CD8-positive, alpha-beta memory T cell (primary cell): ENCODE measurements around the gene DKK2. TPM values are rescaled to one million over a fixed set of nuclear protein-coding genes. Genes with fewer than 3 reads are reported as not detected.

Experiments used
- CTCF ChIA-PET: fragments of 350-600 bp; sonication (Branson Sonifier 250); formaldehyde crosslinking; loops from one replicate; lab custom pipeline; 2021; ENCODE audit warnings: antibody characterized with exemption; lab: Charles Lee
- POLR2A ChIA-PET: fragments of 350-600 bp; sonication (Branson Sonifier 250); formaldehyde crosslinking; loops from one replicate; lab custom pipeline; 2021; ENCODE audit warnings: antibody characterized with exemption; lab: Charles Lee
- DNase-seq, 5 donors: peaks; one replicate each; pipeline versions ENCODE4 v3.0.0 to v3.0.0-alpha.2; 2020 to 2022; ENCODE audit warnings: mixed read lengths in 1 of 5
- H3K27ac ChIP-seq: one replicate; pipeline ENCODE4 v1.7.0; 2013; ENCODE audit warnings: low read depth, mild to moderate bottlenecking, low read length, moderate library complexity
- H3K27me3 ChIP-seq: 2 replicates; pipeline ENCODE4 v1.7.0; 2013; ENCODE audit warnings: low read length, mild to moderate bottlenecking; ENCODE audit not compliant: insufficient read depth, poor library complexity, severe bottlenecking
- H3K36me3 ChIP-seq: 2 replicates; pipeline ENCODE4 v1.7.0; 2013; ENCODE audit warnings: mild to moderate bottlenecking, low read length, moderate library complexity; ENCODE audit not compliant: insufficient read depth
- H3K4me1 ChIP-seq: 2 replicates; pipeline ENCODE4 v1.7.0; 2013; ENCODE audit warnings: mild to moderate bottlenecking, low read length, moderate library complexity; ENCODE audit not compliant: insufficient read depth
- H3K4me3 ChIP-seq: 2 replicates; pipeline ENCODE4 v1.7.0; 2013; ENCODE audit warnings: mild to moderate bottlenecking, low read length
- H3K9me3 ChIP-seq: 2 replicates; pipeline ENCODE4 v1.7.0; 2013; ENCODE audit warnings: mild to moderate bottlenecking, low read length
- H3K27ac Mint-ChIP-seq, 8 donors: one replicate each; pipeline ENCODE4 v1.8.0; 2020 to 2021; ENCODE audit warnings: mixed read lengths in 8 of 8, mild to moderate bottlenecking in 6 of 8, inconsistent platforms in 3 of 8, moderate library complexity in 3 of 8
- H3K27me3 Mint-ChIP-seq, 2 donors: one replicate each; pipeline ENCODE4 v1.8.0; 2020 to 2021; ENCODE audit warnings: mixed read lengths in 2 of 2, mild to moderate bottlenecking in 1 of 2, moderate library complexity in 1 of 2
- H3K36me3 Mint-ChIP-seq, 3 donors: one replicate each; pipeline ENCODE4 v1.8.0; 2020 to 2021; ENCODE audit warnings: mixed read lengths in 3 of 3, inconsistent platforms in 1 of 3, mild to moderate bottlenecking in 1 of 3
- H3K4me1 Mint-ChIP-seq, 3 donors: one replicate each; pipeline ENCODE4 v1.8.0; 2020 to 2021; ENCODE audit warnings: mixed read lengths in 3 of 3, inconsistent platforms in 1 of 3, mild to moderate bottlenecking in 1 of 3
- H3K4me3 Mint-ChIP-seq, 7 donors: one replicate each; pipeline ENCODE4 v1.8.0; 2020 to 2021; ENCODE audit warnings: mixed read lengths in 7 of 7, mild to moderate bottlenecking in 6 of 7, moderate library complexity in 4 of 7, inconsistent platforms in 2 of 7
- H3K9me3 Mint-ChIP-seq, 5 donors: one replicate each; pipeline ENCODE4 v1.8.0; 2020 to 2022; ENCODE audit warnings: mixed read lengths in 5 of 5, mild to moderate bottlenecking in 3 of 5, moderate library complexity in 2 of 5, inconsistent platforms in 1 of 5
- polyA plus RNA-seq: library from polyadenylated mRNA; unstranded; fragments of 300-500 nt; fragmentation: Illumina TruSeq; gene quantifications from one replicate; pipeline ENCODE4 v1.2.3, GENCODE V29; 2021
- total RNA-seq, 2 experiments: library from RNA; stranded (reverse); gene quantifications; one replicate each; pipeline ENCODE4 v1.2.3, GENCODE V29; 2021

The DKK2 gene
- total and polyA plus RNA-seq, 3 experiments from 2014 or later, result 0.07 to 0.36 TPM; not detected in 1

DNA sequence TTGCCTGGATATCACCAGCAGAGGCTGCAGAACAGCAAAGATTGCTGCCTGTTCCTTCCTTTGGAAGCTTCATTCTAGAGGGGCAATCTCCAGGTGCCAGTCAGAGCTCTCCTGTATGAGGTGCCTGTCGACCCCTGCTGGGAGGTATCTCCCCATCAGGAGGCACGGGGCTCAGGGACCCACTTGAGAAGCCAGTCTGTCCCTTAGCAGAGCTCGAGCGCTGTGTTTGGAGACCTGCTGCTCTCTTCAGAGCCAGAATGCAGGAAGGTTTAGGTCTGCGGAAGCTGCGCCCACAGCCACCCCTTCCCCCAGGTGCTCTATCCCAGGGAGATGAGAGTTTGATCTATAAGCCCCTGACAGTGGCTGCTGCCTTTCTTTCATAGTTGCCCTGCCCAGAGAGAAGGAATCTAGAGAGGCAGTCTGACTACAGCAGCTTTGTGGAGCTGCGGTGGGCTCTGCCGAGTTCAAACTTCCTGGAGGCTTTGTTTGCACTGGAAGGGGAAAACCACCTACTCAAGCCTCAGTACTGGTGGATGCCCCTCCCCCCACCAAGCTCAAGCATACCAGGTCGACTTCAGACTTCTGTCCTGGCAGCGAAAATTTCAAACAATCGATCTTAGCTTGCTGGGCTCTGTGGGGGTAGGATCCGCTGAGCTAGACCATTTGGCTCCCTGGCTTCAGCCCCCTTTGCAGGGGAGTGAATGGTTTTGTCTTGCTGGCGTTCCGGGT, 57.9 kb downstream of the DKK2 start:
- H3K4me3 ChIP-seq, result no peak overlapping the region
- no peaks in the 10 kb centered on the region for H3K27me3 ChIP-seq
- H3K4me1 ChIP-seq, result no peaks in the 10 kb centered on the region
- Mint-ChIP-seq H3K27me3 (peaks cover 0 to 2% of the 10 kb centered on the region in 2 donors), H3K27ac (no peak overlapping the region), H3K36me3 (peaks cover 0 to 11% (median 0%) of the 10 kb centered on the region in 3 donors), H3K9me3 (peaks cover 4 to 11% (median 10%) of the 10 kb centered on the region in 5 donors), H3K4me3 (no peak overlapping the region), H3K4me1 (no peaks in the 10 kb centered on the region)
- POLR2A ChIA-PET, result no interaction called here
- no peak for DNase-seq
- no peak overlapping the region for H3K27ac ChIP-seq
- H3K9me3 ChIP-seq, result no peaks in the 10 kb centered on the region
- CTCF ChIA-PET, result no interaction called here
- H3K36me3 ChIP-seq, result no peaks in the 10 kb centered on the region

DNA sequence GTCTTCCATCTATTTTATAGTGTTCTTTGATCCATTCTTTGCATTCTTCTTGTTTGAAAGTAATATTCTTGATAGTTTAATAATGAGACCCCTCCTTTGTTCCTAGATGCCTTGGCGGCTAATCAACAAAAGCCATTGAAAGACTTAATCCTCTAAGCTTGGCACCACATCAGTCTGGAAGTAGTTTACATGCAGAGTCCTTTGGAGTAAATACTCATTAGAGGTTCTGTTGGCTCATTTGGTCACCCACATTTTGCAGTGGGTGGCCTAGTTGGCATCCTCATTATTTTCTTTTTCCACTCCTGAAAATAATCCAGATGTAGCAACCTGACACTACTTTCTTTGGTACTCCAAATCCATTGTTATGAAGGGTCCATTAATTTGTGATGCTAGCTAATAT, 64.5 kb downstream of the DKK2 start:
- Mint-ChIP-seq H3K4me3 (no peak overlapping the region), H3K27ac (no peak overlapping the region), H3K9me3 (peaks cover 4 to 18% (median 8%) of the 10 kb centered on the region in 5 donors), H3K36me3 (peaks cover 0 to 5% (median 0%) of the 10 kb centered on the region in 3 donors), H3K27me3 (peaks cover 0 to 2% of the 10 kb centered on the region in 2 donors), H3K4me1 (no peaks in the 10 kb centered on the region)
- Histone ChIP-seq H3K36me3 (no peaks in the 10 kb centered on the region), H3K4me1 (no peaks in the 10 kb centered on the region), H3K4me3 (no peak overlapping the region), H3K27ac (no peak overlapping the region), H3K27me3 (no peaks in the 10 kb centered on the region), H3K9me3 (no peaks in the 10 kb centered on the region)
- ChIA-PET CTCF (no interaction called here), POLR2A (no interaction called here)
- DNase-seq, result no peak

GRCh38 chr4:106967892-106968291, 68.2 kb downstream of the DKK2 start:
- no peaks in the 10 kb centered on the region for H3K4me1 Mint-ChIP-seq
- H3K4me3 Mint-ChIP-seq, result no peak overlapping the region

GRCh38 chr4:106953036-106953705, 82.9 kb downstream of the DKK2 start:
- no peaks in the 10 kb centered on the region for H3K36me3 Mint-ChIP-seq
- H3K27me3 Mint-ChIP-seq, result no peaks in the 10 kb centered on the region
- H3K9me3 Mint-ChIP-seq, result peaks cover 0 to 10% (median 2%) of the 10 kb centered on the region in 5 donors
- H3K4me3 Mint-ChIP-seq, result no peak overlapping the region
- no peaks in the 10 kb centered on the region for H3K4me1 Mint-ChIP-seq
- H3K4me3 ChIP-seq, result no peak overlapping the region
- ChIA-PET POLR2A (no interaction called here), CTCF (no interaction called here)
- no peak overlapping the region for H3K27ac Mint-ChIP-seq
- no peak overlapping the region for H3K27ac ChIP-seq
- H3K9me3 ChIP-seq, result no peaks in the 10 kb centered on the region
- H3K36me3 ChIP-seq, result no peaks in the 10 kb centered on the region
- no peaks in the 10 kb centered on the region for H3K27me3 ChIP-seq
- no peaks in the 10 kb centered on the region for H3K4me1 ChIP-seq
- DNase-seq, result no peak

More at GRCh38 chr4:106967892-106968291, 68.2 kb downstream of the DKK2 start:
- H3K9me3 ChIP-seq, result no peaks in the 10 kb centered on the region
- ChIA-PET POLR2A (no interaction called here), CTCF (no interaction called here)
- no peak for DNase-seq
- no peak overlapping the region for H3K4me3 ChIP-seq
- no peaks in the 10 kb centered on the region for H3K4me1 ChIP-seq
- Mint-ChIP-seq H3K36me3 (no peaks in the 10 kb centered on the region), H3K27ac (no peak overlapping the region), H3K27me3 (no peaks in the 10 kb centered on the region), H3K9me3 (peaks cover 0 to 8% (median 0%) of the 10 kb centered on the region in 5 donors)
- no peak overlapping the region for H3K27ac ChIP-seq
- no peaks in the 10 kb centered on the region for H3K36me3 ChIP-seq
- no peaks in the 10 kb centered on the region for H3K27me3 ChIP-seq

DNA sequence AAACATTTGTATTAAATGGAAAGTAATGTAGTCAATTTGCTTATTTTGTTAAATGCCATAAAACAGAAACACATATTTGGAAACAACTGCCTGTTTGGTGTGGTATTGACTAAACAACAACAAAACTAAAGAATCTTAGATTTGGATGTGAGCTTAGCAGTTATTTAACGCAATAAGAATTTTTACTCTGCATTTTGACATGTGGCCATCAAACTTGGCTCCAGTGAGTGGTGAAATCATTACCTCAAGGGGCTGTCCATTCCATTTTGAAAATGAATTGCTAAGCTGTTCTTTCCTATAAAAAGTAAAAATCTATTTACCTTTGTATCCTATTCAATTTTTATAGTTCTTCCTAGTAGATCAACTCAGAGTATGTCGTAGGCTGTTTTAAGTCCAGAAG, 84.2 kb downstream of the DKK2 start:
- H3K4me3 Mint-ChIP-seq, result no peak overlapping the region
- Histone ChIP-seq H3K4me3 (no peak overlapping the region), H3K4me1 (no peaks in the 10 kb centered on the region), H3K36me3 (no peaks in the 10 kb centered on the region), H3K27ac (no peak overlapping the region), H3K27me3 (no peaks in the 10 kb centered on the region), H3K9me3 (no peaks in the 10 kb centered on the region)
- no peaks in the 10 kb centered on the region for H3K27me3 Mint-ChIP-seq
- DNase-seq, result no peak
- no peaks in the 10 kb centered on the region for H3K36me3 Mint-ChIP-seq
- ChIA-PET POLR2A (no interaction called here), CTCF (no interaction called here)
- H3K4me1 Mint-ChIP-seq, result no peaks in the 10 kb centered on the region
- no peak overlapping the region for H3K27ac Mint-ChIP-seq
- peaks cover 0 to 10% (median 2%) of the 10 kb centered on the region in 5 donors for H3K9me3 Mint-ChIP-seq

- H3K4me1 Mint-ChIP-seq, result no peaks in the 10 kb centered on the region
These were observed 94.3 kb downstream of the DKK2 start for GRCh38 chr4:106941841-106942240.

DNA sequence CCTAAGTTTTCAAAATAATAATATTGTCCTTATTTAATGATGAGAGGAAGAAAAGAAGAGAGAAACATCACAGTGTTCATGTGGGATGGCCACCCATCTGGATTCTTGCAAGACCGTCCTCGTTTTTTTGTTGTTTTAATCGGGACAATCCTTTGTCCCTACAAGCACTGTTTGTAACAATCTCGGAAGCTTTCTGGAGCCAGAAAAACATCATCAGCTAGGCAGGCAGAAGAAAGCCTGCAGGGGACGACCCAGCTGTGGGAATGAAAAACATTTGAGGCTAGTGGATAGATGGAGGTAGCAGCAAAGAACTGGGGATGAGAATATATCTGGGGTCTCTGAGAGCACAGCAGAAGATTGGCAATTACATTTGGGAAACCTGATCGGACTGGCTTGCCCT, 105.6 kb downstream of the DKK2 start:
- Histone ChIP-seq H3K4me3 (no peak overlapping the region), H3K9me3 (no peaks in the 10 kb centered on the region), H3K4me1 (no peaks in the 10 kb centered on the region), H3K27me3 (no peaks in the 10 kb centered on the region), H3K36me3 (no peaks in the 10 kb centered on the region), H3K27ac (no peak overlapping the region)
- POLR2A ChIA-PET, result no interaction called here
- DNase-seq, result no peak
- no peak overlapping the region for H3K4me3 Mint-ChIP-seq
- no peak overlapping the region for H3K27ac Mint-ChIP-seq
- H3K27me3 Mint-ChIP-seq, result no peaks in the 10 kb centered on the region
- CTCF ChIA-PET, result no interaction called here
- no peaks in the 10 kb centered on the region for H3K36me3 Mint-ChIP-seq
- H3K9me3 Mint-ChIP-seq, result peaks cover 0 to 9% (median 0%) of the 10 kb centered on the region in 5 donors
- no peaks in the 10 kb centered on the region for H3K4me1 Mint-ChIP-seq

More at GRCh38 chr4:106941841-106942240, 94.3 kb downstream of the DKK2 start:
- no peaks in the 10 kb centered on the region for H3K9me3 ChIP-seq
- no peak overlapping the region for H3K27ac ChIP-seq
- no peak overlapping the region for H3K4me3 Mint-ChIP-seq
- no peaks in the 10 kb centered on the region for H3K27me3 Mint-ChIP-seq
- ChIA-PET CTCF (no interaction called here), POLR2A (no interaction called here)
- H3K4me3 ChIP-seq, result no peak overlapping the region
- peaks cover 0 to 10% (median 0%) of the 10 kb centered on the region in 5 donors for H3K9me3 Mint-ChIP-seq
- H3K36me3 ChIP-seq, result no peaks in the 10 kb centered on the region
- H3K36me3 Mint-ChIP-seq, result no peaks in the 10 kb centered on the region
- H3K27me3 ChIP-seq, result no peaks in the 10 kb centered on the region
- H3K27ac Mint-ChIP-seq, result no peak overlapping the region
- no peak for DNase-seq
- no peaks in the 10 kb centered on the region for H3K4me1 ChIP-seq

GRCh38 chr4:106929248-106929647, 106.9 kb downstream of the DKK2 start:
- H3K27ac ChIP-seq, result no peak overlapping the region
- H3K36me3 ChIP-seq, result no peaks in the 10 kb centered on the region
- H3K36me3 Mint-ChIP-seq, result no peaks in the 10 kb centered on the region
- H3K9me3 Mint-ChIP-seq, result peaks cover 0 to 4% (median 0%) of the 10 kb centered on the region in 5 donors
- no peaks in the 10 kb centered on the region for H3K9me3 ChIP-seq
- no peaks in the 10 kb centered on the region for H3K4me1 Mint-ChIP-seq
- no peaks in the 10 kb centered on the region for H3K27me3 Mint-ChIP-seq
- no peaks in the 10 kb centered on the region for H3K27me3 ChIP-seq
- DNase-seq, result no peak
- no peak overlapping the region for H3K4me3 ChIP-seq
- no peaks in the 10 kb centered on the region for H3K4me1 ChIP-seq
- no peak overlapping the region for H3K4me3 Mint-ChIP-seq
- ChIA-PET CTCF (no interaction called here), POLR2A (no interaction called here)
- H3K27ac Mint-ChIP-seq, result no peak overlapping the region
